Smooth muscle cell (in vitro differentiated cells): ENCODE results near the gene POMGNT1. TPM values are rescaled to one million over a fixed set of nuclear protein-coding genes. Genes with fewer than 3 reads are reported as not detected.
A peak's percentile ranks its signal among the peaks of the same experiment; 100 is the strongest.

ENCODE experiments used
- DNase-seq: peaks from one replicate; lab custom pipeline; 2025; ENCODE audit not compliant: unreplicated experiment; lab: John Stamatoyannopoulos, UW
- H2AFZ ChIP-seq: fragments of 200-600 bp; sonication (generic); 2 replicates; pipeline ENCODE4 v1.6.0; 2016; ENCODE audit warnings: antibody characterized with exemption, low read depth, mild to moderate bottlenecking
- H3F3A ChIP-seq: fragments of 200-600 bp; sonication (generic); 2 replicates; pipeline ENCODE4 v1.6.0; 2017; ENCODE audit warnings: antibody characterized with exemption, low read depth
- H3K27ac ChIP-seq: fragments of 200-600 bp; sonication (generic); 2 replicates; pipeline ENCODE4 v1.5.1; 2016; ENCODE audit warnings: low read depth, mild to moderate bottlenecking
- H3K27me3 ChIP-seq: fragments of 200-600 bp; sonication (generic); 2 replicates; pipeline ENCODE4 v1.6.1; 2016; ENCODE audit warnings: low read depth, mild to moderate bottlenecking
- H3K36me3 ChIP-seq: fragments of 200-600 bp; sonication (generic); 2 replicates; pipeline ENCODE4 v1.5.1; 2016; ENCODE audit warnings: low read depth
- H3K4me1 ChIP-seq: fragments of 200-600 bp; sonication (generic); 2 replicates; pipeline ENCODE4 v1.5.1; 2016; ENCODE audit warnings: low read depth
- H3K4me2 ChIP-seq: fragments of 200-600 bp; sonication (generic); 2 replicates; pipeline ENCODE4 v1.6.0; 2016; ENCODE audit warnings: mild to moderate bottlenecking
- H3K4me3 ChIP-seq: fragments of 200-600 bp; sonication (generic); 2 replicates; pipeline ENCODE4 v1.5.1; 2016; ENCODE audit warnings: mild to moderate bottlenecking
- H3K79me2 ChIP-seq: fragments of 200-600 bp; sonication (generic); 2 replicates; pipeline ENCODE4 v1.6.0; 2016; ENCODE audit warnings: low read depth, mild to moderate bottlenecking
- H3K9ac ChIP-seq: fragments of 200-600 bp; sonication (generic); 2 replicates; pipeline ENCODE4 v1.6.0; 2016; ENCODE audit warnings: low read depth
- H3K9me3 ChIP-seq: fragments of 200-600 bp; sonication (generic); replicated peaks from 2 replicates; pipeline ENCODE4 v1.5.1; 2016; ENCODE audit warnings: low read depth
- H4K20me1 ChIP-seq: fragments of 200-600 bp; sonication (generic); 2 replicates; pipeline ENCODE4 v1.6.0; 2016; ENCODE audit warnings: low read depth
- CTCF ChIP-seq: fragments of 200-600 bp; sonication (generic); IDR thresholded peaks from 2 replicates; pipeline ENCODE4 v1.5.1; 2017; ENCODE audit warnings: borderline replicate concordance, mild to moderate bottlenecking, antibody characterized with exemption; ENCODE audit not compliant: insufficient read depth, poor library complexity, severe bottlenecking
- WGBS: methylation state at CpG from one replicate; pipeline ENCODE4 v1.1.7; 2016; ENCODE audit warnings: low lambda C conversion rate; 5-methylcytosine and 5-hydroxymethylcytosine counted together
- polyA plus RNA-seq: library from polyadenylated mRNA; unstranded; fragments of >200 nt; fragmentation: Nextera tagmentation; extraction: Ambion mirVana; gene quantifications from 2 replicates; pipeline ENCODE4 v1.2.1, GENCODE V29; 2016
- total RNA-seq: library from RNA; depleted of rRNA; stranded (reverse); fragments of >200 nt; gene quantifications from 2 replicates; pipeline ENCODE4 v1.2.3, GENCODE V29; 2014

POMGNT1 gene
- total and polyA plus RNA-seq, 2 experiments from 2014 or later: 39.4 to 72.4 TPM

- Histone ChIP-seq H3F3A (no peaks in the 10 kb centered on the region), H2AFZ (no peak overlapping the region), H3K4me3 (no peak overlapping the region), H3K27me3 (no peaks in the 10 kb centered on the region), H3K27ac (no peak overlapping the region), H3K4me1 (peaks cover 6% of the 10 kb centered on the region), H4K20me1 (no peaks in the 10 kb centered on the region), H3K79me2 (no peaks in the 10 kb centered on the region), H3K9ac (no peak overlapping the region), H3K4me2 (no peak overlapping the region), H3K36me3 (no peaks in the 10 kb centered on the region), H3K9me3 (no peaks in the 10 kb centered on the region)
- WGBS: 67% methylated on average over 1 of the region's 1 CpG
- no peak for TF ChIP-seq CTCF
- no peak for DNase-seq
These were observed 29.8 kb downstream of the POMGNT1 start for GRCh38 chr1:46168477-46168876.

GRCh38 chr1:46166521-46167462, 31.4 kb downstream of the POMGNT1 start:
- Histone ChIP-seq H3K79me2 (no peaks in the 10 kb centered on the region), H4K20me1 (no peaks in the 10 kb centered on the region), H3K9me3 (no peaks in the 10 kb centered on the region), H3K4me1 (no peaks in the 10 kb centered on the region), H2AFZ (peak overlapping the region; percentile 71), H3K27ac (no peak overlapping the region), H3K27me3 (no peaks in the 10 kb centered on the region), H3K4me2 (peak overlapping the region; percentile 84), H3K36me3 (no peaks in the 10 kb centered on the region), H3F3A (no peaks in the 10 kb centered on the region), H3K9ac (no peak overlapping the region), H3K4me3 (peak overlapping the region; percentile 43)
- TF ChIP-seq CTCF: no peak
- WGBS: 49% methylated on average over 47 of the region's 47 CpGs
- no peak for DNase-seq

GRCh38 chr1:46160212-46160611, 38.0 kb downstream of the POMGNT1 start:
- Histone ChIP-seq H3K27me3 (no peaks in the 10 kb centered on the region), H2AFZ (no peak overlapping the region), H3K4me1 (no peaks in the 10 kb centered on the region), H4K20me1 (no peaks in the 10 kb centered on the region), H3K4me2 (no peak overlapping the region), H3K36me3 (no peaks in the 10 kb centered on the region), H3F3A (no peaks in the 10 kb centered on the region), H3K9ac (no peak overlapping the region), H3K27ac (no peak overlapping the region), H3K4me3 (no peak overlapping the region), H3K9me3 (no peaks in the 10 kb centered on the region), H3K79me2 (no peaks in the 10 kb centered on the region)
- no peak for DNase-seq
- WGBS: 90% methylated on average over 1 of the region's 1 CpG
- TF ChIP-seq CTCF: no peak
